ENCODE results near the gene PPM1H. TPM values are rescaled to one million over a fixed set of nuclear protein-coding genes. Genes with fewer than 3 reads are reported as not detected.

PPM1H gene
- total RNA-seq, 1 donor from 2014 or later = 31.0 TPM

- Mint-ChIP-seq H3K4me1 (ENCODE audit: unreplicated experiment) (peaks cover 54% of the 10 kb centered on the region), H3K36me3 (peaks cover 13% of the 10 kb centered on the region), H3K27me3 (no peaks in the 10 kb centered on the region), H3K27ac (no peak overlapping the region), H3K9me3 (peaks cover 9% of the 10 kb centered on the region), H3K4me3 (peak overlapping the region; percentile 34)
- DNase-seq (ENCODE audit: extremely low spot score, unreplicated experiment) = no peak
- no peak for TF ChIP-seq CTCF (conservative IDR thresholded peaks at IDR 0.05)
These were observed 39.5 kb downstream of the PPM1H start for GRCh38 chr12:62895351-62895877.

DNA sequence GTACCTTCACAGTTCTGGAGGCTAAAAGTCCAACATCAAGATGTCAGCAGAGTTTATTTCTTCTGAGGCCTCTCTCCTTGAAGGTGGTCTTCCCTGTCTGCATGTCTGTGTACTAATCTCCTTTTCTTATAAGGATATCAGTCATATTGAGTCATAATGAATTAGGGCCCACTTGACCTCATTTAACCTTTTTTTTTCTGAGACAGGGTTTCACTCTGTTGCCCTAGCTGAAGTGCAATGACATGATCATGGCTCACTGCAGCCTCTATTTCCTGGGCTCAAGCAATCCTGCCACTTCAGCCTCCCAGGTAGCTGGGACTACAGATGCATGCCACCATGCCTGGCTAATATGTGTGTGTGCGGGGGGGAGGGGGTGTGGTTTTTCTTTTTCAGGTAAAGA, 41.7 kb downstream of the PPM1H start:
- DNase-seq (ENCODE audit: extremely low spot score, unreplicated experiment) = no peak
- Mint-ChIP-seq H3K27ac (peak overlapping the region; percentile 31), H3K4me1 (ENCODE audit: unreplicated experiment) (peaks cover 40% of the 10 kb centered on the region), H3K36me3 (peaks cover 18% of the 10 kb centered on the region), H3K9me3 (peaks cover 8% of the 10 kb centered on the region), H3K27me3 (no peaks in the 10 kb centered on the region), H3K4me3 (no peak overlapping the region)
- TF ChIP-seq CTCF (conservative IDR thresholded peaks at IDR 0.05) = no peak

DNA sequence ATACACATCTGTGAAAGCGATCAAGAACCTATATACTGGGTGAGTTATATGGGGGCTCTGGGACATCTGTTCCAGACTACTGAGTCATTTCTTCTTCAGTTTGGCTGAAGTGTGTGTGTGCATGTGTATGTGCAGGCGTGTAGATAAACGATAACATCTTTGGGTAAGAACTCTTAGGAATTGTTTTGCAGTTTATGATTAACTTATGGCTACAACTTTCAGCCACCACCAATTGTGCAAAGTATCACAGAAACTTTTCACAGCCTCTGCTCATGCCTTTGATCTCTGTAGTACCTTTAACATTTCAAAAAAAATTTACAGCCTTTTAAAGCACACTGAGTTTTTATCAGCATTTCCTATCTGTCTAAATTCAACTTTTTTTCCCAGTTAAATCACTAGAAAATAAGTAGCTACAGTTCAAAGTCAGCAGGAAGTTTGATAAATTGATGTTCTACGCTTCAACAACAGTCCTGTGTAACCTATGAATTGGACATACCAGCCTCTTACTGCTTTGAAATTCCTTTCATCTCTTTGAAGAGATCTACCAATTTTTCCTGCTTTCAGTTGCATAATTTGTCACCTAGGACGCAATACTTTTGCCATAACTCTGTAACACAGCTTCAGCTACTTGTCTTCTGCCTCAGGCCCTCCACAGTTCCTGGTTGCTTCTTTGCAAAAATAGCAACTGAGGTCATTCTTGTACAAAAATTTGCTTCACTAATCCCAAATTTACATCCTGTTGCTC, 43.0 kb downstream of the PPM1H start:
- no peak for DNase-seq (ENCODE audit: extremely low spot score, unreplicated experiment)
- no peak for TF ChIP-seq CTCF (conservative IDR thresholded peaks at IDR 0.05)
- Mint-ChIP-seq H3K36me3 (peaks cover 28% of the 10 kb centered on the region), H3K27ac (peak overlapping the region; percentile 40), H3K4me1 (ENCODE audit: unreplicated experiment) (peaks cover 32% of the 10 kb centered on the region), H3K9me3 (peaks cover 17% of the 10 kb centered on the region), H3K4me3 (peak overlapping the region; percentile 57), H3K27me3 (no peaks in the 10 kb centered on the region)

- no peak for TF ChIP-seq CTCF (conservative IDR thresholded peaks at IDR 0.05)
- Mint-ChIP-seq H3K9me3 (peaks cover 13% of the 10 kb centered on the region), H3K36me3 (peaks cover 26% of the 10 kb centered on the region), H3K4me1 (ENCODE audit: unreplicated experiment) (peaks cover 29% of the 10 kb centered on the region), H3K27me3 (no peaks in the 10 kb centered on the region), H3K27ac (no peak overlapping the region), H3K4me3 (no peak overlapping the region)
- DNase-seq (ENCODE audit: extremely low spot score, unreplicated experiment) = no peak
These were observed 46.4 kb downstream of the PPM1H start for GRCh38 chr12:62888454-62889110.

DNA sequence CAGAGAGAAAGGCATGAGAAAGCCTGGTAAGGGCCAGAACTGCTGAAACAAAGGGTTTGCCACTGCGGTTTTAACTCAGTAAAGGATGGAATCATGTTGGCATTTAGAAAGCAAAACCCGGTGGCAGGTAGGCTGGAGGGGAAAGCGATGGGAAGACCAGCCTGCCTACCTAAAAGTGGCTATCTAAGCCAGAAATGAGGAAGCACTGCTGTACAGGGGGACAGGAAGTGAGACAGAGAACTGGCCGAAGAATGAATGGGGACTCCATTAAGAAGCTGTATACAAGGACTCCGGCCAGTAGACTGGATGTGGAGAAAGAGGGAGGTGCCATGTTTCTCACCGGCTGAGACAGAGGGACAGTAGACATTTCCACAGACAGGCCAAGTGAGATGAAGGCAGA, 48.2 kb downstream of the PPM1H start:
- peaks cover 13% of the 10 kb centered on the region for H3K9me3 Mint-ChIP-seq
- no peaks in the 10 kb centered on the region for H3K27me3 Mint-ChIP-seq
- H3K4me3 Mint-ChIP-seq = no peak overlapping the region
- H3K27ac Mint-ChIP-seq = no peak overlapping the region
- no peak for DNase-seq (ENCODE audit: extremely low spot score, unreplicated experiment)
- peaks cover 32% of the 10 kb centered on the region for H3K36me3 Mint-ChIP-seq
- TF ChIP-seq CTCF (conservative IDR thresholded peaks at IDR 0.05) = no peak
- peaks cover 17% of the 10 kb centered on the region for H3K4me1 Mint-ChIP-seq (ENCODE audit: unreplicated experiment)
